PFSK-1 (cell line): Measurements from ENCODE around the gene CCDC85C.

ENCODE experiments used
- FOXP2 ChIP-seq: optimal IDR thresholded peaks from 2 replicates; pipeline ENCODE3; 2011; ENCODE audit warnings: borderline replicate concordance, control low read depth, inconsistent platforms; ENCODE audit not compliant: insufficient read depth; ENCODE audit errors: extremely low read length, extremely low read depth
- POLR2AphosphoS5 ChIP-seq: IDR thresholded peaks from 2 replicates; pipeline ENCODE4 v1.6.1; 2012; ENCODE audit warnings: low read depth, mild to moderate bottlenecking, control low read depth, low read length, moderate library complexity
- SIN3A ChIP-seq: IDR thresholded peaks from 2 replicates; pipeline ENCODE4 v1.6.1; 2012; ENCODE audit warnings: mild to moderate bottlenecking, low read length, moderate library complexity, borderline replicate concordance; ENCODE audit not compliant: insufficient read depth
- TAF1 ChIP-seq: IDR thresholded peaks from 2 replicates; pipeline ENCODE4 v1.6.1; 2012; ENCODE audit warnings: low read length, control low read depth, borderline replicate concordance; ENCODE audit not compliant: insufficient read depth
- TF ChIP-seq, protein P1 (sequence below), 2 experiments: IDR thresholded peaks; 2 replicates each; pipeline versions ENCODE4 v1.6.1 to v1.8.0; 2011 to 2012; ENCODE audit warnings: low read depth in 2 of 2, low read length in 2 of 2, control low read depth in 1 of 2, inconsistent platforms in 1 of 2, mild to moderate bottlenecking in 1 of 2, moderate library complexity in 1 of 2; ENCODE audit not compliant: insufficient read depth in 1 of 2

Gene CCDC85C

DNA sequence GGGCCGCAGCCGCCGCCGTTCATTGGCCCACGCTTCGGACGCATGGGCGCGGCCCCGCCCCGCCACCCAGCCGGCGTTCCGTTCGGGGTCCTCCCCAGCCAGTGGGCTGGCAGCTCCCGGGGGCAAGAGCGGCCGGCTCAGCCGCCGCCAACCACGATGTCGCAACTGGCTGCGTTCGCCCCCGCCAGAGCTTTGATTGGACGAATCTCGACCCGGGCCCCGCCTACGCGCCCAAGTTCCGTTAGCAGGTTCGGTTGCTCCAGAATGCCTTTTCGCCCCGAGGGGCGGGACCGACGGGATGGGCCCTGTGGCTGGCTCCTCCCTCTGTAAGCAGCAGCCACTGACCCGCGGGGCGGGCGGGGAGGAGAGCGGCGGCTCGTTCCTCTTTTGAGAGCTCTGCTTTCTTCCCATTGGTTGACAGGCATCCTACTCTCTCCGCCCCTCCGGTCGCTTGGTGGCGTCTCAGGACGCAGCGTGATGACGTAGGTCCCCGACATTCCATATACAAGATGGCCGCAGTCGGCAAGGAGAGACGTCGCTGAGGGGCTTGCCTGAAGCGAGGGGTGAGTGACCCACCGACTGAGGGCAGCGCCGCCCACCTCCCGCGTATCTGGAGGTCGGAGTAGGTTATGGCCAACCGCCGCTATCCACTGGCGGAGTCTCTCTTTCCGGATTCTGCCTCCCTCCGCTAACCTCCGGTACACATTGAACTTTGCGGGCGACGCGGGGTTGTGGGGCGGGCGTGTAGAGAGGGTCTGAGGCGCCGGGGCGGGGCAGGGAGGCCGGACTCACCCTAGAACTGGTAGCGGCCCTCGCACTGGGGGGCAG lies 122.9 kb downstream of the CCDC85C start, which contains the start of gene CCNK:
TSS of gene CCNK (plus strand) at position 493 of the 828 bp plus-strand sequence. CDS start 11,269 bp downstream, outside the sequence.
- peak; percentile 72; the same call in 1 of the 2 replicates for TF ChIP-seq POLR2AphosphoS5
- TF ChIP-seq SIN3A: no peak
- TF ChIP-seq TAF1: peak; percentile 69; the same call in 1 of the 2 replicates

DNA sequence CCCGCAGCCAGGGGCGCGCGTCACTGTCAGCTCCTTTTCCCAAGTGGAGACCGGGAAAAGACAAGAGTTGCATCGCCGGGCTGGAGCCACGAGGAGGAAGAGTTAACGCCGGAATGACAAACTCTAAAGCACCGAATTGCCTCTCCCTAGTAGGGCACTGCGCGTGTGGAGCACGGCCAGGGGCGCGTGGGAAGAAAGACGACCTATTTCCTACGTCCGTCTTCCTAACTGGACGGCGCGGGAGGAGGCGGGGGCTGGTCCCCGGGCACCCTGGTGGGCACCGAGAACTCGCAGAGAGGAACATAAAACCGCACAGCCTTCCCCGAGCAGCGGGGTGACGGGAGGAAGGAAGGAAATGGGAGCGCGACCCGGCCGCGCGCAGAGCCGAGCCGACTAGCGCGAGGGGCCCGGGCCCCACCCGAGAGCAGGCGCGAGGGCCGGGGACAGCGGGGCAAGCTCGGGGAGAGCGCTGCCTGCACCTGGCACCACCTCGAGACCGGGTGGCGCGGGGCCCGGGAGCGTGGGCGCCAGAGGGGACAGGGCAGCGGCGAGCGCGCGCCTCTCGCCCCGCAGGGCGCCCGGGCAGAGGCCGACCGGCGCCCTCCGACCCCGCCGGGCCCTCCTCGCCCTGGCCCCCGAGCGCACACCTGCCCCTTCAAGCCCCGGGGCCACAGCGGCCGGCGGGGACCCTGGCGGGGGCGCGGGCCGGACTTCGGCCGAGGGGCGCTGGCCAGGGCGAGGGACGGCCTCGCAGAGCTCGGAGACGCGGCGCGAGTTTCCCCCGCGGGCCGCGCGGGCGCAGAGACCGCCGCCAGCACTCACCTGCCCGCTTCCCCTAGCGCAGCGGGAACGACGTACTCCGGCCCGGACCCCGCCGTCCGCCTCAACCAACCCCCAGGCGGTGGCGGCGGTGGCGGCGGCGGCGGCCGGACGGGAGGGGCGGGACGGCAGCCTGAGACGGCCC lies 123.8 kb downstream of the CCDC85C start, which contains the start of gene SETD3:
TSS of gene SETD3 (minus strand) at position 954 of the 964 bp plus-strand sequence. CDS start 15,054 bp downstream, outside the sequence.
- no peak for TF ChIP-seq SIN3A
- TF ChIP-seq, protein P1, sequence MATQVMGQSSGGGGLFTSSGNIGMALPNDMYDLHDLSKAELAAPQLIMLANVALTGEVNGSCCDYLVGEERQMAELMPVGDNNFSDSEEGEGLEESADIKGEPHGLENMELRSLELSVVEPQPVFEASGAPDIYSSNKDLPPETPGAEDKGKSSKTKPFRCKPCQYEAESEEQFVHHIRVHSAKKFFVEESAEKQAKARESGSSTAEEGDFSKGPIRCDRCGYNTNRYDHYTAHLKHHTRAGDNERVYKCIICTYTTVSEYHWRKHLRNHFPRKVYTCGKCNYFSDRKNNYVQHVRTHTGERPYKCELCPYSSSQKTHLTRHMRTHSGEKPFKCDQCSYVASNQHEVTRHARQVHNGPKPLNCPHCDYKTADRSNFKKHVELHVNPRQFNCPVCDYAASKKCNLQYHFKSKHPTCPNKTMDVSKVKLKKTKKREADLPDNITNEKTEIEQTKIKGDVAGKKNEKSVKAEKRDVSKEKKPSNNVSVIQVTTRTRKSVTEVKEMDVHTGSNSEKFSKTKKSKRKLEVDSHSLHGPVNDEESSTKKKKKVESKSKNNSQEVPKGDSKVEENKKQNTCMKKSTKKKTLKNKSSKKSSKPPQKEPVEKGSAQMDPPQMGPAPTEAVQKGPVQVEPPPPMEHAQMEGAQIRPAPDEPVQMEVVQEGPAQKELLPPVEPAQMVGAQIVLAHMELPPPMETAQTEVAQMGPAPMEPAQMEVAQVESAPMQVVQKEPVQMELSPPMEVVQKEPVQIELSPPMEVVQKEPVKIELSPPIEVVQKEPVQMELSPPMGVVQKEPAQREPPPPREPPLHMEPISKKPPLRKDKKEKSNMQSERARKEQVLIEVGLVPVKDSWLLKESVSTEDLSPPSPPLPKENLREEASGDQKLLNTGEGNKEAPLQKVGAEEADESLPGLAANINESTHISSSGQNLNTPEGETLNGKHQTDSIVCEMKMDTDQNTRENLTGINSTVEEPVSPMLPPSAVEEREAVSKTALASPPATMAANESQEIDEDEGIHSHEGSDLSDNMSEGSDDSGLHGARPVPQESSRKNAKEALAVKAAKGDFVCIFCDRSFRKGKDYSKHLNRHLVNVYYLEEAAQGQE (IDR thresholded peaks at IDR 0.05; ENCODE audit: insufficient read depth in 1 of 2, low read depth in 2 of 2, low read length in 2 of 2): no peak
- TF ChIP-seq TAF1: no peak
- no peak for TF ChIP-seq POLR2AphosphoS5
- TF ChIP-seq FOXP2: no peak

DNA sequence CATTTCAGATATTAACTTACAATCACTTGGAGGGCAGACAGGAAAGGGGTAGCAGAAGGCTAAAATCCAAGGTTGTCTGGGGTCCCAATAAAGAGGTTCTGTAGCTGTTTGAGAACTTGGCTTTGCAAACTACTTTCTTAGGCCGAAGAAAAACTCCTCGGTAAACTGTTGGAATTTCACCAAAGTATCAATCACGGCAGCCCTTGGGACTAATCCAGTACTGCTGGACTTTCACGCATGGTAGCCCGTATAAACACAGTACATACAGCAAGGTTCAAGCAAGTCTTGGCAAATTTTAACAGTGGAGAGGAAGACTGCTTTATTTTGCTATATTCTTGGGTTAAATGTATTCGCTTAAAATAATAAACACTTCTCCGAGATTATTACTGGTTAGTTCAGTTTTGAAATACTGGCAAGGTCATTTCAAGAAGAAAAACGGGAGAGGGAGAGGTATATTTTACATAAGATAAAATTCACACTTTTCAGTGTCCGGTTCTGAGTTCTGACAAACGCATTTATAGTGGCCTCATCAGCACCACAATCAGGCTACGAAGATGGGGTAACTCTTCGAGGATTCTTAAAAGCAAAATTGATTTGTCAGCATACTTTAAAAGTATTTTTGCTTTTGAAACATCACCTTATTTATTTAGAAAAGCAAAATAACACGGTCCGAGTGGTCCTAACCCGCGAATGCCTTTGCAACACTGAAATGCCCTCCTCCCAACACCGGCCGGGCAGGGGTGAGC lies 124.7 kb downstream of the CCDC85C start:
- TF ChIP-seq SIN3A: no peak
- no peak for TF ChIP-seq POLR2AphosphoS5
- no peak for TF ChIP-seq FOXP2
- TF ChIP-seq, protein P1 (IDR thresholded peaks at IDR 0.05; ENCODE audit: insufficient read depth in 1 of 2, low read depth in 2 of 2, low read length in 2 of 2): no peak
- no peak for TF ChIP-seq TAF1

DNA sequence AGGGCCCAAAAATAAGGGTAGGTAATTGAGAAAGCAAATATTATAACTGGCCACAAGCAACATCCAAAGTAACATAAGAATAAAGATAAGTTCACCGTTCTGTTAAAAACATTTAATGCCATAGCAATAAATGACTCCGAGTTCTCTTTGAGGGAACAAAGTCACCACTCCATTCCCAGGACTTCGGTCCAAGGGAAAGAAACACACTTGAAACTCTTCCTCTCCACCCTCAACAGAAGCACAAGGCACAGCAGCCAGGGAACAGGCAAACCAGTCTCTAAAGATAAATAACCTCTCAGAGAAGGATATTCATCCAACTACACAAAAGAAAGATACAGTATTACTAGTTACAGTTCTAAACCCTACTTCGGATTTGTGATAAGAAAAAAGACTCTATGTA lies 125.9 kb downstream of the CCDC85C start:
- TF ChIP-seq FOXP2: no peak
- no peak for TF ChIP-seq SIN3A
- TF ChIP-seq POLR2AphosphoS5: no peak
- no peak for TF ChIP-seq TAF1
- TF ChIP-seq, protein P1 (IDR thresholded peaks at IDR 0.05; ENCODE audit: insufficient read depth in 1 of 2, low read depth in 2 of 2, low read length in 2 of 2): no peak

DNA sequence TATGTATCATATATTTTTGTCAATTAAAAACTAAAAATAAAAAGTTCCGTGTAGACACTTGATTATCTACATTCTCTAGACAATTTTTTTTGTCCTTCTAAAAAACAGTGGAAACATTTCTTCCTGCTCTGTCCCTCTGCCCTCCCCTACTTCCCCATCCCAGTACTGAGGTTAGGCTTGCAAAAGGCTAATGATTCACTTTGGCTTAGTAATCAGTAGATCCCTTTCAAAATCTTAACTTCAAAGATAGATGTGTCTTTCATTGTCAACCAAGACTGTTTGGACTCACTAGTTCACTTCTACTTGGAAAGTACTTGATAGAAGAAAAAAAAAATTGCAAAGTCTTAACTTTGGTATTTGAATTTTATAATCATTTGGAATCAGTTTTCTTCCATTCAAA lies 127.1 kb downstream of the CCDC85C start:
- TF ChIP-seq SIN3A: no peak
- TF ChIP-seq TAF1: no peak
- TF ChIP-seq POLR2AphosphoS5: no peak
